DMS 273 (cell line): ENCODE results near the gene ZNF14.
"Not testable (repeated sequence)": the region's sequence is repeated elsewhere in the genome, so short reads cannot be mapped to it uniquely, and the experiment has no call there.

ENCODE experiments used
- DNase-seq: peaks from one replicate; lab custom pipeline; 2025; ENCODE audit not compliant: unreplicated experiment; lab: John Stamatoyannopoulos, UW

Gene ZNF14

GRCh38 chr19:19746286-19747213 is 13.6 kb upstream of the ZNF14 start:
- DNase-seq = no peak

- no peak for DNase-seq
Observed at GRCh38 chr19:19745496-19746285, 12.8 kb upstream of the ZNF14 start.

- DNase-seq = no peak
Observed at GRCh38 chr19:19744641-19745040, 11.7 kb upstream of the ZNF14 start.

- DNase-seq = not testable (repeated sequence)
Observed at GRCh38 chr19:19743921-19744320, 11.0 kb upstream of the ZNF14 start.

GRCh38 chr19:19743176-19743575 is 10.3 kb upstream of the ZNF14 start:
- DNase-seq = no peak

GRCh38 chr19:19742773-19743172 is 9.9 kb upstream of the ZNF14 start:
- no peak for DNase-seq

GRCh38 chr19:19741184-19741583 is 8.3 kb upstream of the ZNF14 start:
- peak; percentile 22 for DNase-seq

GRCh38 chr19:19740755-19741154 is 7.8 kb upstream of the ZNF14 start:
- DNase-seq = no peak

GRCh38 chr19:19738564-19738963 is 5.7 kb upstream of the ZNF14 start:
- DNase-seq = no peak

GRCh38 chr19:19737559-19738332 is 4.8 kb upstream of the ZNF14 start:
- no peak for DNase-seq

GRCh38 chr19:19721896-19722295 is 11.0 kb downstream of the ZNF14 start:
- no peak for DNase-seq

- DNase-seq = no peak
Observed at GRCh38 chr19:19719798-19720197, 13.1 kb downstream of the ZNF14 start.

- DNase-seq = no peak
Observed at GRCh38 chr19:19711934-19712828, 20.7 kb downstream of the ZNF14 start.

- DNase-seq = no peak
Observed at GRCh38 chr19:19711306-19711933, 21.5 kb downstream of the ZNF14 start.

GRCh38 chr19:19710506-19710905 is 22.4 kb downstream of the ZNF14 start:
- DNase-seq = no peak

GRCh38 chr19:19704836-19705235 is 28.1 kb downstream of the ZNF14 start:
- DNase-seq = no peak

GRCh38 chr19:19700493-19700892 is 32.4 kb downstream of the ZNF14 start:
- DNase-seq = not testable (repeated sequence)

GRCh38 chr19:19697589-19697988 is 35.3 kb downstream of the ZNF14 start:
- DNase-seq = no peak

- DNase-seq = no peak
Observed at GRCh38 chr19:19696386-19696785, 36.5 kb downstream of the ZNF14 start.

- DNase-seq = no peak
Observed at GRCh38 chr19:19691683-19692082, 41.2 kb downstream of the ZNF14 start.
